ENCODE results near the gene DLG2.
"Not testable (repeated sequence)": the region's sequence is repeated elsewhere in the genome, so short reads cannot be mapped to it uniquely, and the experiment has no call there.

The DLG2 gene

DNA sequence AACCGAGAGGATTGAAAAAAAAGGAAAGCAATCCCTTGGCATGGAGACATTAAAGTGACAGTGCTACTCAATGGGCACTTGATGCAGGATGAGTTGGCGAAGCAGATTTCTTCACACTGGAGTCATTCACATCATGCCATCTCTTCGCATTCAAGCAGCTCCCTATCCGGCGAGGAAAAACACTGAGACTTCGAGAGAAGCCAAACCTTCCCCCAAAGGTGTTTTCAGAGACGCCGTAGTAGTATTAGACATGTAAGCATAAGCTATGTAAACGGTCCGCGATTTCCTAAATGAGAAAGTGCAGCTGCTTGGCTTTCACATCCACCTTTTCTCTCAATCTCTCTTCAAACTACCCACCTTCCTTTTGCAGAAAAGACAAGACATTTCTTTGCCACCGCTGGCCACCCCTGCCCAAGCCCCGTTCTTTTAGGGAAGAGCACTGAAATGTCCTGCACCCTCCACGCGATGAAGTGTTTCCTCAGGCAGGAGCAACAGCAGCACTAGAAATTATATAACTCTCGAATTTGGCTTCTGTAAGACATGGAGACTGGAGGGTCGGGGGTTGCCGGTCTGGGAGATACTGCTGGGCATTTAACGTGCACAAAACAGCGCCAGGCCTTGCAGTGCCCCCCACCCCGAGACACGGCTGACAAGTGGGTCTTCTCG is at the start of gene DLG2:
DLG2 (minus strand) TSS at position 13 of the 666 bp plus-strand sequence.
- DNase-seq (ENCODE audit: low spot score), result peak; percentile 6

DNA sequence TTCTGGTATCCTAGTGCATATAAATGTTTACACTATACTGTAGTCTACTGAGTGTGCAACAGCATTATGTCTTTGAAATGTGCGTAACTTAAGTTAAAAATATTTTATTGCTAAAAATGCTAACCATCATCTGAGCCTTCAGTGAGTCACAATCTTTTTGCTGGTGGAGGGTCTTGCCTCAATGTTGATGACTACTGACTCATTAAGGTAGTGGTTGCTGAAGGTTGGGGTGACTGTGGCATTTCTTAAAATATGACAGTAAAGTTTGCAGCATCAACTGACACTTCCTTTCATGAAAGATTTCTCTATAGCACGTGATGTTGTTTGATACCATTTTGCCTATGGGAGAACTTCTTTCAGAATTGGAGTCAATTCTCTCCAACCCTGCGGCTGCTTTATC is 46.2 kb upstream of the DLG2 start:
- DNase-seq (ENCODE audit: low spot score), result no peak

DNA sequence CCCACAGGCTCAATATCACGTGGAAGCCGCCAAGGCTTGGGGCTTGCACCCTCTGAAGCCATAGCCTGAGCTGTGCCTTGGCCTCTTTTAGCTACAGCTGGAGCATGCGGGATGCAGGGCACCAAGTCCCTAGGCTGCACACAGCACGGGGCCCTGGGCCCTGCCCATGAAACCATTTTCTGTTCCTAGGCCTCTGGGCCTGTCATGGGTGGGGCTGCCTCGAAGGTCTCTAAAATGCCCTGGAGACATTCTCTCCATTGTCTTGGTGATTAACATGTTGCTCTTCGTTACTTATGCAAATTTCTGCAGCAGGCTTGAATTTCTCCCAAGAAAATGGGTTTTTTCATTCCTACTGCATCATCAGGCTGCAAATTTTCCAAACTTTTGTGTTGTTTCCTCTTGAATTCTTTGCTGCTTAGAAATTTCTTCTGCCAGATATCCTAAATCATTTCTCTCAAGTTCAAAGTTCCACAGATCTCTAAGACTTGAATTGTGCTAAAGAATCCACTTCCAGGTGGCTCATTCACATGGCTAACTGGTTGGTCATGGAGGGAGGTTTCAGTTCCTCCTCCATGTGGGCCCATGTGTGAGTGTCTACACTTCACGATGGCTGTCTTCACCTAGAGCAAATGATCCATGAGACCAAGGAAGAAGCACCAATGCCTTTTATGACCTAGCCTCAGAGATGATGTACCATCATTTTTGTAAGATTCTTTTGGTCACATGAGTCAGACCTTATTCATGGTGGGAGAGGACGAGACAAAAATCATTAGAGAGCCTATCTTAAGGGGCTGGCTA is 45.2 kb upstream of the DLG2 start:
- DNase-seq (ENCODE audit: low spot score), result no peak

DNA sequence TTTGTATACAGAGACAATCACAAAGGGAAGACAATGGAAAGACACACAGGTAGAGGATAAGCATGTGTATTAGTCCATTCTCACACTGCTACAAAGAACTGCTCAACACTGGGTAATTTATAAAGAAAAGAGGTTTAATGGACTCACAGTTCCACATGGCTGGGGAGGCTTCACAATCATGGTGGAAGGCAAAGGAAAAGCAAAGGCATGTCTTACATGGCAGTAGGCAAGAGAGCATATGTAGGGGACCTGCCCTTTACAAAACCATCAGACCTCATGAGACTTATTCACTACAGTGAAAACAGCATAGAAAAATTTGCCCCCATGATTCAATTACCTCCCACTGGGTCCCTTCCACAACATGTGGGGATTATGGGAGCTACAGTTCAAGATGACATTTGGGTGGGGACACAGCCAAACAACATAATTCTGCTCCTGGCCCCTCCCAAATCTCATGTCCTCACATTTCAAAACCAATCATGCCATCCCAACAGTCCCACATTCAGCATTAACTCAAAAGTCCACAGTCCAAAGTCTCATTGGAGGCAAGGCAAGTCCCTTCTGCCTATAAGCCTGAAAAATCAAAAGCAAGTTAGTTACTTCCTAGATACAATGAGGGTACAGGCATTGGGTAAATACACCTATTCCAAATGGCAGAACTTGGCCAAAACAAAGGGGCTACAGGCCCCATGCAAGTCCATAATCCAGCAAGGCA is 44.0 kb upstream of the DLG2 start:
- DNase-seq (ENCODE audit: low spot score), result not testable (repeated sequence)

DNA sequence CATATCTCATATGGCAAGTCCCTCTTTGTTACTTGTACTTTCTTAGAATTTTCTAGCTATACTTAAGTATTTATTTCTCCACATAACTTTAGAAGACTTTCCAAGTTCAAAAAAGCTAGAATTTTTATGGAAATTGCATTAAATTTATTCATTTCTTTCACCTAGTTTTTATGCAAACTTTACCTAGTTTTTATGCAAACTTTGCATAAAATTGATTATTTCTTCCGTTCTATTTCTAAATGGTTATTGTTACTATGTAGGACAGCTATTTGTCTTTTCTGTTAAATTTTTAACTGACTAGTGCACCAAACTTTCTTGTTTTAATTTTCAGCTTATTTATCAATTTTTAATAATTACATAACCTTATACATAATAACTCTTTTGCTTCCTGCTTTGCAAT is 41.0 kb upstream of the DLG2 start:
- no peak for DNase-seq (ENCODE audit: low spot score)

DNA sequence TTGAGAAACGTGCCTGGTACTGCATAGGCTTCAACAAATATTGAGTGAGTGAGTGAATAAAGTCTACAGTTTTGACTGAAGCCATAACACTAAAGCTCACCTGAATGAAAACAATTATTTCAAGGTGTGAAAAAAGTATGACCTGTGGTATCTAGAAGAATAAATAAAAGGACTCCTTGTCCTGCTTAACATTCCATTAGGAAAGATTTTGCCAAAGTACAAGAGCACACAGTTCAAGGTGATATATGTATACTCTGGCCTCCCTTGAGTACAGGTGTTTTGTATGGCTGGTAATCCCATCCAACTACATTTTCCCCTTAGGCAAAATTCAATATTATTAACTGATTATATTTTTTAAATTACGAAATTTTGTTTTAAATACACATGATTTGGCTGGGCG is 39.5 kb upstream of the DLG2 start:
- no peak for DNase-seq (ENCODE audit: low spot score)

DNA sequence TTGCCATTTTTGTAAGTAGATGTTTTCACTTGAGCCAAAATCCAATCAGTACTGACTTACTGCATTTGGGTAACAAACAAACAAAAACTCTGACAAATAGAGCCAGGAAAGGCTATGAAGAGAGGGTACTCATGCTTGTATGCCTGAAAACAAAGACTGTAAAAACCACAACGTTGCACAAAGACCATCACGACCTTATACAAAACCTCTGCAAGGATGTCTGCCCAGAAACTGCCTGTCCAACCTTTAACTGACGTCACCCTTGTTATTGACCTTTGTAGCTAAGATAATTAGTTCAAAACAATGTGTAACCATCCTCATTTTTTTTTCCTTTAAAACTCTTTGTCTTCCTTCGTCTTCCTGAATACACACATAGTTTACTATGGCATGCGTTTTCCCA is 38.6 kb upstream of the DLG2 start:
- DNase-seq (ENCODE audit: low spot score), result no peak

DNA sequence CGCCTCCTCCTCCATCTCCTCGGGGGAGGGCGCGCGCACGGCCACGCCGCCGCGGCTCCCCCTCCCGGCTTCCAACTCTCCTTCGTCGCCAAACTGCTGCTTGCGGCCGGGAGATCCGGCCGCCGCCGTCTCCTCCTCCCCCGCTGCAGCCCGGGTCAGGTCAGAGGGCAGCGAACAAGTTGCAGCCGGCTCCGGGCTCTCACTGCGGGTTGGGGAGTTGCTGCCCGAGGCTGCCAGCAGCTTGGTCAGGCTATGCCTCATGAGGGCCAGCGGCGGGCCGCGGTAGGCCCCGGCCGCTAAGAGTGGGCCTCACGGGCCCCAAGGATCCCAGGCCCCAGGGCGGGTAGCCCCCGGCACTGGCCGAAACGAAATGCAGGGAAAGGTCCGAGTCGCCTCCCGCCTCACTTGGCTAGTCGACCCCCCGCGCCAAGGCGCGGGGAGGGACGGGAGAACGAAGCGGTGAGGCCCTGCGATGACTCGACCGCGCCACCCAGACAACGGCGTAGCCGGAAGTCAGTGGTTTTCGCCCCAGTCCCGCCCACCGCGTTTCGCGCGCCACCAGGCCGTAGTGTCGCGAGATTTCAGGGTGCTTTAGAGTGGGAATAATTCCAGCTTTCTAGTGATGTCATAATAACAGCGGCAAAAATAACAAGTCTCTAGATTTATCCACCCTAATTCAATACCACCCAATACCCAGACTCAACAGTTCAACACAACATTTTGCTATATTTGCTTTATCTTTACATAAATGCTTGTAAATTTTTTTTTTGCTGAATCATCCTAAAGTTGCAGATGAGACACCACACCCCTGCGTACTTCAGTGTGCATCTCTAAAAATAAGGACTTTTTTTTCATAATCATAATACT is 37.7 kb upstream of the DLG2 start, which contains the start of gene CREBZF:
CREBZF (minus strand) TSS at position 515 of the 867 bp plus-strand sequence; CDS start at position 261, 254 bp downstream.
- peak; percentile 95 for DNase-seq (ENCODE audit: low spot score)

DNA sequence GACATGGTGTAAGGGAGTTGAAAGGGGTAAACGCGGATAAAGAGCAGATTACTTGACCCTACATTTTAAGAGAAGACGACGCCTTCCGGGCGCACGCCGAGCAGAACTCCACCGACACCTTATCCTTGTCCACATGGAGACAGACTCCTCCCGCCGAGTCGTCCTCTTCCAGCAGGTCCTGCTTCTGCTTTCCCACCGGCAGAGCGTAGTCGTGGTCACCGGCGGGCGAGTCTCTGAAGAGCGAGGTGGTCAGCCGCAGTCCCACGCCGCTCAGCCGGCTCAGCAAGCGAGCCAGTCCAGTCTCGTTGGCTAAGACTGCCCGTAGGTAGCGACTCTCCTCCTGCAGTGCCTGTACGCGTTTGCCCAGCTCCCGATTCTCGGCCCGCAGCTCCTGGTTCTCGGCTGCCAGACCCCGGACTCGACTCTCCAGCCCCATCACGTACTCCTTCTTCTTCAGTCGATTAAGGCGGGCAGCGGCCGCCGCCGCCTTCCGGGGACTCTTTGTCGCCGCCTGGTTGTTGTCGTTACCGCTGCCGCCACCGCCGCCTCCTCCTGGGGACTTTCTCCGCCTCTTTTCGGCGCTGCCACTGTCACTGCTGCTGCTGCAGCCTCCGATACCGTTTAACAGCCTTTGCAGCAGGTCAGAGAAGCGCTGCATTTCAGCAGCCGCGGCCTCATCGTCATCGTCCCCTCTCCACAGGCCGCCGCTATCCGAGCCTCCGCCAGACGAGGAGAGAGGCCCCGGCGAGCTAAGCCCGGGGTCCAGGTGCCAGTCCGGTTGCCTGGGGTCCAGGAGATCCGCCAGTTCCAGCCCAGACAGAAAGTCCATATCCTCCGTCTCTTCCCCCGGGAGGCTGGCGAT is 36.8 kb upstream of the DLG2 start:
- DNase-seq (ENCODE audit: low spot score), result peak; percentile 88

DNA sequence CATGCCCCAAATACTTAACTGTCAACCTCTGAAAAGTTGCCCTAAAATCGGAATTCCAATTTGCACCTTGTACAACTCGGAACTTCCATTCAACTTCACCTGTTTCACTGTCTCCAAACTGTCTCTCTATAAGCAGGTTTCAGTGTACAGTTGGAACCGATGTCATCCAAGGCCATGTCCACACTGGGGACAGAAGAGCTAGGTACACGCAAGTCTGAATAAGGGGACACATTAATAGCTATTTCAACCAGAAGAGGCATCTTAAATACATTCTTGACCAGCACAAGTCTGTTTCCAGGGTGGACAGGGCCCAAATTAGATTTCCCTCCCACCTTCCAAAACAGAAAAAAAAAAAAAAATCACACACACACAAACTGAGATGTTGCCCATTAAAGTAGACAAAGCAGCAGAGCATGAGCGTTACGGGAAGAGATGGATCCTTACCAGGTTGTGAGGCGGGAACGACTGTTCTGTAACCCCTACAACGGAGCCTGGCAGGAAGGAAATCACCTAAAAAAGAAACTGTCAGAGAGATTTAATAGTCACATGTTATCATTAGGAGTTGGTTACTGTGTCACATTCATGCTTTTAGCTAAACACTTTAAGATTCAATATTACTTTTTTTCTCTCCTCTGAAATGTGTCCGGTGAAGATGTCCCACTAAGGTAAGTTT is 36.1 kb upstream of the DLG2 start:
- peak; percentile 27 for DNase-seq (ENCODE audit: low spot score)

DNA sequence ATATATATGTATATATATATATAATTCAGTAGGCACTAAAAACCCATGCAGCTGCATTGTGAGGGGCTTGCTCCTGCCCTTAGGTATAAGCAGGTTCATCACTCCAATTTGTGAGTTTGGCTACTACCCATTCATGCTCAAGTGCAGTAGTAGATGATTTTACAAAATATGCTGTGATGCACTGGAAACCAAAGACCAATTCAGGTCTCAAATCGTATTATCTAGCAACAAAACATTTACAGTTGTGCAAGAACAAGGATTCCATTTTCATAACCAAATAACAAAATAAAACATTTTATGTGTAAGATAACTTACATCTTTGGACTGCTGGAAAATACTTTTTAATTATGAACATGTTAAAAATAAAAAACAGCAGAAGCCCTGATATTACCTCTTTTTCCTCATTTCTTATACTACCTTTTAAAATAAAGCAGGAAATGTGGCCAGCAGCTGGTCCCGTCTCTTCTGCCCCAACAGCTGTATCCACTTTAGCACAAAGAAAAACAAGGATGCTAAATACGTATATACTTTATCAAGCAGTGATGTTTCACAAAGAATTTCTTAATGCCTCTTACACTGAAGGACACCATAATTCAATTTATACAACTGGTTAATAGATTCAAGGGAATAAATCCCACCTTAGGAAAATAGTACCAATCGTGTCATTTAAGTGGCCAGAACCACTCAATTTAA is 35.0 kb upstream of the DLG2 start:
- no peak for DNase-seq (ENCODE audit: low spot score)

DNA sequence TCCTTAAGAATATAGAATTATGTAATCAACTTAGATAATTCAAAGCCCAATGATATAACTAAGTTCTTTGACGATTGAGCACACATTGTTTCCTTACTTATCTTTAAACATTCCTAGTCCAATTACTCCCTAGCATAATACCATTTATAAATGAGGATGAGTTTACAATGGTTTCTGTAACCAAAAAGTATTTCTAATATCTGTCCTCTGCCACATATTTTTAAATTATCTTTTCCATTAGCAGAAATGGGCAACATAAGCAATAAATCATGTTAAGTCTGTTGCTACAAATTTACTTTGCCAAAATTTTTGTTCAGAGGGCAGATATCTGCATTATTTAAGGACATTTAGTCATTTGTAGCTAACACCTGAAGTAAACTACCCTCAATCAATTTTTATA is 31.0 kb upstream of the DLG2 start:
- no peak for DNase-seq (ENCODE audit: low spot score)

DNA sequence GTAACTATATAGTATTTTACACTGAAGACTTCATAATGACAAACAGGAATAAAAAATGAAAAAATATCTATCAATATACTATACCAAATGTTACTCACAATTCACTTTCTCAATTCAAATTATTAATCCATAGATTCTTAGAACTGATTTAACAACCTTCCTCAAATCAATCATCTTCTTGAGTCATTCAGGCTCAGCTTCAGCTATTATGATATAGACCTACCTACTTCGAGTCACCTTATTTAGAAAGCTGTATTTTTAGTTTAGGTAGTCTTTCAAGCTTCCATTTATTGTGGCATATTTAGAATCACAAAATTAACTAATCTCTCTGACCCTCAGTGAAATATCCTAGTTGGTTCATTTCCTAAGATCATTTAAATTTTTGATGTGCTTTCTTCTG is 29.6 kb upstream of the DLG2 start:
- DNase-seq (ENCODE audit: low spot score), result no peak

DNA sequence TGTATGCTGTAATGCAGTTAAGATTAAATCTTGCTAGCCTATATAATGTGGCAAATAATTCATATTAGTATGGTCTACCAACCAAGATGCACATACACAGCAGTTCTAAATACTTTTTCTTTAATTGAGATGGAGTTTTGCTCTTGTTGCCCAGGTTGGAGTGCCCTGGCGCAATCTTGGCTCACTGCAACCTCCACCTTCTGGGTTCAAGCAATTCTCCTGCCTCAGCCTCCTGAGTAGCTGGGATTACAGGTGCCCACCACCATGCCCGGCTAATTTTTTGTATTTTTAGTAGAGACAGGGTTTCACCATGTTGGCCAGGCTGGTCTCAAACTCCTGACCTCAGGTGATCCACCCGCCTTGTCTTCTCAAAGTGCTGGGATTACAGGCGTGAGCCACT is 27.2 kb upstream of the DLG2 start:
- DNase-seq (ENCODE audit: low spot score), result not testable (repeated sequence)

DNA sequence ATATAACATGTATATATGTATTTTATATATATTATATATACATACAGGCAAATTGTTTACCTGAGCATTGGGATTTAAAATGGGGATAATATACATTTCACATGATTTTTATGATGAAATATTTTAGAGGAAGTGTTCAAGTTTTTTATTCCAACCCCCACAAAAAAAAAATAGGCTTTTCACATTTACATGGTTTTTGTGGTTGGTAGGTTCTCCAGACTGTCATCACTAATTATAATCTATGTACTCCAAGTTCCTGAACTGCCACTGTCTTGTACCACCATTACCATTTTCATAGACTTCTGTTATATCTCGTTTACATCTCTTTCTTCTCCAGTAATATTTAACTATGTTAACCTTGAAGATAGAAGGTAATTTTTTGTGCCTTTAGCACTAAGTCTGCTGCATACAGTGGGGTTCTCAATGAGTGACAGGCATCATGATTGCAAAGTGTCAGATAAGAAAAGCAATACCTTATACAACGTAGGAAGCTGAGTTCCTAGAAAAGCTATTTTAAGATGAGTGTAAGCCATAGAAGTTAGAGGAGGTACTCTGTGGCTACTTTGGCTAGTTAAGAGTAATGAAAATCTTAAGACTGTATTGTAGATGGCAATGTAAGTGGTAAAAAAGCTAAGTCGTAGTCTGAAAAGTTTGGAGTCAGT is 25.8 kb upstream of the DLG2 start:
- no peak for DNase-seq (ENCODE audit: low spot score)

DNA sequence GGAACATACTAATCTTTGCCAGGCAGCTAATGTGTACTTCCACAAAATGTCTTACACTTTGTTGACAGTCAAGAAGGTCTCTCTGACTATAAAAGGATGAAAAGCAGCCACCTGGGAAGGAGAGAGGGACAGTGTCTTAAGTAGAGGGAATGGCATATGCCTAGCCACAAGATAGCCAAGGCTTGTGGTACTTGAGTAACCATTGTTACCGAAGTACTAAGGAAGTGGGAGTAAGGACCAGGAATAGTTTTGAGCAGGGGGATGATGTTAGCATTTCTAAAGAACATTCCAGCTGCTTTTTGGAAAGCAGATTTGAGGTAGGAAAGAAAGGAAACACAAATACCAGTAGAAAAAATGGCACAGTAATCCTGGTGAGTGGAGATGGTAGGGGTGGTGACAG is 24.0 kb upstream of the DLG2 start:
- no peak for DNase-seq (ENCODE audit: low spot score)

DNA sequence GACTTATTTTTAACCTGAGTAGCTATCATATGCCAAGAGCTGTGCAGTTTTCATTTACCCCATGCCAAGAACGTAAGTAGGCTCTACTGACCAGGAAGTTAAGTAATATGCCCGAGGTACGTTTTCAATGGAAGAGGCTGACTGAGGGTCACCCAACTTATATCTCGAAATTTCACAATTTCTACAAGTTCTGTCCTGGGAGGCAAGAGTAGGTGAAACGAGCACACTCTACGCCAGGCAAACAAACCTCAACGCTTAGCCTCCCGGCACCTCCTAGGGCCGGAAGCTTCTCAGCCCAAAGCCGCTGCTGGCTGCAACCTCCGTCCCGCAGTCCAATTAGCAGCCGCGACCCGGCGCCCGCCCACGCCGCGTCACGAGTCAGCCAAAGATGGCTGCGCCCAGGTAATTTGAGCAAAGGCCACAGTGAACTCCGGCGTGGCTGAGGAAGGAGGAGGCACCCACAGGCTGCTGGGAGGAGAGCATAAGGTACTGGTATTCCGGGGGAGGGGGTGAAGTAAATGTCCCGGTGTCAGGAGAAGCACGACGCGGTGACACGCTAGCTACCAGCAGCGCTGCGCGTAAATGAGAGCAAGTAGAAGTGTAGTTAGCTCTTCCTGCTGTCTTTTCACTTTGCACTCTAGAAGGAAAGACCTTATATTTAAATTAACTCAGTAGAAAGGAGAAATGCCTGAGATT is 20.6 kb upstream of the DLG2 start, which contains the start of gene TMEM126A:
TMEM126A (plus strand) TSS at position 364 of the 696 bp plus-strand sequence. CDS start 2,289 bp downstream, outside the sequence.
- peak; percentile 88 for DNase-seq (ENCODE audit: low spot score)

DNA sequence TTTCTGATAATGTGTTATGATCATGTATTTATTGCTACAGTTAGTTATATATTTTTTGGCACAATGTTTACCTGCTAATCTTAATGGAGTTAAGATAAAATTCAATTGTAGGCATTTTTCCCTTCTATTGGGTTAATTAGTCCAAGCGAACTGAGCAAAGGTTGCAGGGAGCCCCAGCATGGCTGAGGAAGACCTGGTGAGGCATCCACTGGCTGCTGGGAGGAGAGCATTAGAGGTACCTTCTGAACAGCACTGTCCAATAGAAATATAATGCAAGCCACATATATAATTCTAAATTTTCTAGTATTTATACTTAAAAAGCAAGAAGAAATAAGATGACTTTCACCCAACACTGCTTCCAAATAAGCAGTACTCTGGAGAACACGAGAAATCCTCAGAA is 19.9 kb upstream of the DLG2 start:
- no peak for DNase-seq (ENCODE audit: low spot score)

Data from CD4-positive, alpha-beta T cell treated with Interleukin-2 at 100 ng/mL for 4 hours (primary cell).